K562 (cell line): ENCODE data around the gene C1orf167. TPM values are rescaled to one million over a fixed set of nuclear protein-coding genes. Genes with fewer than 3 reads are reported as not detected.

Source experiments
- CXXC5 ChIP-seq: fragments of 250-450 bp; sonication (Bioruptor Pico); IDR thresholded peaks from 2 replicates; pipeline ENCODE4 v1.8.0; 2022; ENCODE audit warnings: inconsistent platforms, mild to moderate bottlenecking, moderate library complexity
- ELF2 ChIP-seq: fragments of 250-450 bp; sonication (Bioruptor Pico); IDR thresholded peaks from 2 replicates; pipeline ENCODE4 v1.5.0; 2021; ENCODE audit warnings: mild to moderate bottlenecking
- EP400 ChIP-seq: fragments of 450-650 bp; IDR thresholded peaks from 2 replicates; pipeline ENCODE4 v1.6.1; 2017; ENCODE audit warnings: antibody characterized with exemption, mild to moderate bottlenecking, moderate library complexity
- FOXP1 ChIP-seq: sonication (generic); formaldehyde crosslinking; IDR thresholded peaks from 2 replicates; pipeline ENCODE4 v1.8.0; 2022; ENCODE audit warnings: mild to moderate bottlenecking, missing genetic modification reagents
- KAT8 ChIP-seq: fragments of 450-650 bp; IDR thresholded peaks from 2 replicates; pipeline ENCODE4 v1.6.1; 2016; ENCODE audit warnings: low read depth, mild to moderate bottlenecking
- PRMT5 ChIP-seq: sonication (generic); formaldehyde crosslinking; IDR thresholded peaks from 2 replicates; pipeline ENCODE4 v1.5.0; 2020; ENCODE audit warnings: missing genetic modification reagents
- RFX5 ChIP-seq: IDR thresholded peaks from 2 replicates; pipeline ENCODE4 v1.6.1; 2011; ENCODE audit warnings: low read depth, mild to moderate bottlenecking, improper control_type of control experiment, low read length
- TAF1 ChIP-seq: IDR thresholded peaks from 2 replicates; pipeline ENCODE4 v1.6.1; 2011; ENCODE audit warnings: mild to moderate bottlenecking, low read length, moderate library complexity; ENCODE audit not compliant: insufficient read depth, control insufficient read depth, severe bottlenecking; ENCODE audit errors: extremely low read depth
- ZBTB17 ChIP-seq: fragments of 450-650 bp; formaldehyde crosslinking; IDR thresholded peaks from 2 replicates; pipeline ENCODE4 v1.4.0; 2020; ENCODE audit warnings: mild to moderate bottlenecking
- ZSCAN29 ChIP-seq: fragments of 450-650 bp; IDR thresholded peaks from 2 replicates; pipeline ENCODE4 v1.6.1; 2017
- polyA plus RNA-seq, 8 experiments: library from polyadenylated mRNA; depleted of rRNA in 4 of 8; stranded (reverse) in 5 of 8; unstranded in 3 of 8; fragments of >200 nt; fragmentation: Nextera tagmentation in 2 of 8; fragmentation: Illumina TruSeq in 1 of 8; extraction: Ambion mirVana in 2 of 8; extraction: Trizol in 1 of 8; gene quantifications; 2 replicates each; pipeline versions ENCODE4 v1.2.1 to v1.2.3, GENCODE V29; 2011 to 2014; ENCODE audit warnings: inconsistent platforms in 1 of 8, missing spikeins in 1 of 8
- total RNA-seq, 7 experiments: library from RNA; depleted of rRNA in 6 of 7; stranded (reverse); fragments of >200 nt in 6 of 7; fragmentation: Illumina TruSeq in 2 of 7; extraction: Trizol in 2 of 7; gene quantifications; 2 replicates each; pipeline versions ENCODE4 v1.2.1 to v1.2.3, GENCODE V29; 2011 to 2021; ENCODE audit warnings: low replicate concordance in 1 of 7
- TF ChIP-seq, protein P1 (sequence below): fragments of 450-650 bp; IDR thresholded peaks from 2 replicates; pipeline ENCODE4 v1.6.1; 2016; ENCODE audit warnings: antibody characterized with exemption
- TF ChIP-seq, protein P2 (sequence below): fragments of 450-650 bp; IDR thresholded peaks from 2 replicates; pipeline ENCODE4 v1.6.1; 2016; ENCODE audit warnings: mild to moderate bottlenecking, moderate library complexity
- TF ChIP-seq, protein P3 (sequence below): fragments of 200-800 bp; sonication (Bioruptor generic); IDR thresholded peaks from 2 replicates; pipeline ENCODE4 v1.6.1; 2017; ENCODE audit warnings: missing genetic modification characterization, missing compliant biosample characterization

Gene C1orf167
- total and polyA plus RNA-seq, 9 of the 15 experiments (the other 6 are each of a cell fraction or from before 2014, with no cell fraction given) = 0.22 to 0.86 (median 0.31) TPM; not detected in 2

DNA sequence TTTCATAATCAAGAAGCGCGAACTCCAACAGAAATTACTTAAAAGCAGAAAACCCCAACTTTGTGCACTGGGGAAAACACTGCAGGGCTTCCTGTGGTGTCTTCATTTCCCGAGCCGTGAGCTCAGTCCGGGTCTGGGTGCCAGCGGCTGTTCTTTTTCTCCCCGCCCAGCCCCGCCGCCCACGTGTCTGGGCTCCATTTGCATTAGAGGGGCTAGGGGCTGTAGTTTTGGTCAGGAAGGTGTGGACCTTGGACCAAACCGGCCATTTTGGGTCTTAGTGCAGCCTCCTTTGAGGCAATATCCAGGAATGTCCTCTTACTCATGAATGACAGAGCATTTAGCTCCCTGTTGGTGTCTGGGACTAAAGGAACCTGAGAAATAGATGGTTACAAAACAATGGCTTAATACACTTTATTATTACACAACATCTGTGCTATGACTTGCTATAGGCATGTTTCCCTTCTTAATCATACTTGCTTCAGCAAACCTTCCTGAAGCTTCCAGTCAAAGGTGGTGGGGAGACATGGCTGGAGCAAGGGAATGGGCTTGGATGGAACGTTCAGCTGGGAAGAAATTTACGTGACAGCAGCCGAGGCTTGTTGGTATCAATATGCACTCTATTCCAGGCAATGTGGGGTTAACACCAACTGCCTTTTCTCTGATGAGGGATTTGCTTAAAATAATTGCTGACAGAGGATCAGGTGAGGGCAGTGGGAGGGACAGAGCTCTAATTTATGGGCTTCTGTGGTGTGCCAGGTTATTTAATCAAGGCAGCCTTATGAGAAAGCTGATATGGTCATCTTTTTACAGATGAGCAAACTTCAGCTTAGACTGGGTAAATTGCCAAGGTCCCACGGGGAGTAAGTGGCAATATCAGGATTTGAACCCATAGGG lies 25.0 kb upstream of the C1orf167 start (continued):
- TF ChIP-seq ZBTB17 = no peak
- TF ChIP-seq ELF2 (CRISPR knock-in tag) = peak; percentile 50; the same call in 1 of the 2 replicates
- TF ChIP-seq, protein P1, sequence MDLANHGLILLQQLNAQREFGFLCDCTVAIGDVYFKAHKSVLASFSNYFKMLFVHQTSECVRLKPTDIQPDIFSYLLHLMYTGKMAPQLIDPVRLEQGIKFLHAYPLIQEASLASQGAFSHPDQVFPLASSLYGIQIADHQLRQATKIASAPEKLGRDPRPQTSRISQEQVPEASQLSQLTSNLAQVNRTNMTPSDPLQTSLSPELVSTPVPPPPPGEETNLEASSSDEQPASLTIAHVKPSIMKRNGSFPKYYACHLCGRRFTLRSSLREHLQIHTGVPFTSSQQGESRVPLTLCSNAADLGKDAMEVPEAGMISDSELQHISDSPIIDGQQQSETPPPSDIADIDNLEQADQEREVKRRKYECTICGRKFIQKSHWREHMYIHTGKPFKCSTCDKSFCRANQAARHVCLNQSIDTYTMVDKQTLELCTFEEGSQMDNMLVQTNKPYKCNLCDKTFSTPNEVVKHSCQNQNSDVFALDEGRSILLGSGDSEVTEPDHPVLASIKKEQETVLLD = 0 out of 2 replicates have a peak, but pooled peaks have one; percentile 12
- TF ChIP-seq, protein P2, sequence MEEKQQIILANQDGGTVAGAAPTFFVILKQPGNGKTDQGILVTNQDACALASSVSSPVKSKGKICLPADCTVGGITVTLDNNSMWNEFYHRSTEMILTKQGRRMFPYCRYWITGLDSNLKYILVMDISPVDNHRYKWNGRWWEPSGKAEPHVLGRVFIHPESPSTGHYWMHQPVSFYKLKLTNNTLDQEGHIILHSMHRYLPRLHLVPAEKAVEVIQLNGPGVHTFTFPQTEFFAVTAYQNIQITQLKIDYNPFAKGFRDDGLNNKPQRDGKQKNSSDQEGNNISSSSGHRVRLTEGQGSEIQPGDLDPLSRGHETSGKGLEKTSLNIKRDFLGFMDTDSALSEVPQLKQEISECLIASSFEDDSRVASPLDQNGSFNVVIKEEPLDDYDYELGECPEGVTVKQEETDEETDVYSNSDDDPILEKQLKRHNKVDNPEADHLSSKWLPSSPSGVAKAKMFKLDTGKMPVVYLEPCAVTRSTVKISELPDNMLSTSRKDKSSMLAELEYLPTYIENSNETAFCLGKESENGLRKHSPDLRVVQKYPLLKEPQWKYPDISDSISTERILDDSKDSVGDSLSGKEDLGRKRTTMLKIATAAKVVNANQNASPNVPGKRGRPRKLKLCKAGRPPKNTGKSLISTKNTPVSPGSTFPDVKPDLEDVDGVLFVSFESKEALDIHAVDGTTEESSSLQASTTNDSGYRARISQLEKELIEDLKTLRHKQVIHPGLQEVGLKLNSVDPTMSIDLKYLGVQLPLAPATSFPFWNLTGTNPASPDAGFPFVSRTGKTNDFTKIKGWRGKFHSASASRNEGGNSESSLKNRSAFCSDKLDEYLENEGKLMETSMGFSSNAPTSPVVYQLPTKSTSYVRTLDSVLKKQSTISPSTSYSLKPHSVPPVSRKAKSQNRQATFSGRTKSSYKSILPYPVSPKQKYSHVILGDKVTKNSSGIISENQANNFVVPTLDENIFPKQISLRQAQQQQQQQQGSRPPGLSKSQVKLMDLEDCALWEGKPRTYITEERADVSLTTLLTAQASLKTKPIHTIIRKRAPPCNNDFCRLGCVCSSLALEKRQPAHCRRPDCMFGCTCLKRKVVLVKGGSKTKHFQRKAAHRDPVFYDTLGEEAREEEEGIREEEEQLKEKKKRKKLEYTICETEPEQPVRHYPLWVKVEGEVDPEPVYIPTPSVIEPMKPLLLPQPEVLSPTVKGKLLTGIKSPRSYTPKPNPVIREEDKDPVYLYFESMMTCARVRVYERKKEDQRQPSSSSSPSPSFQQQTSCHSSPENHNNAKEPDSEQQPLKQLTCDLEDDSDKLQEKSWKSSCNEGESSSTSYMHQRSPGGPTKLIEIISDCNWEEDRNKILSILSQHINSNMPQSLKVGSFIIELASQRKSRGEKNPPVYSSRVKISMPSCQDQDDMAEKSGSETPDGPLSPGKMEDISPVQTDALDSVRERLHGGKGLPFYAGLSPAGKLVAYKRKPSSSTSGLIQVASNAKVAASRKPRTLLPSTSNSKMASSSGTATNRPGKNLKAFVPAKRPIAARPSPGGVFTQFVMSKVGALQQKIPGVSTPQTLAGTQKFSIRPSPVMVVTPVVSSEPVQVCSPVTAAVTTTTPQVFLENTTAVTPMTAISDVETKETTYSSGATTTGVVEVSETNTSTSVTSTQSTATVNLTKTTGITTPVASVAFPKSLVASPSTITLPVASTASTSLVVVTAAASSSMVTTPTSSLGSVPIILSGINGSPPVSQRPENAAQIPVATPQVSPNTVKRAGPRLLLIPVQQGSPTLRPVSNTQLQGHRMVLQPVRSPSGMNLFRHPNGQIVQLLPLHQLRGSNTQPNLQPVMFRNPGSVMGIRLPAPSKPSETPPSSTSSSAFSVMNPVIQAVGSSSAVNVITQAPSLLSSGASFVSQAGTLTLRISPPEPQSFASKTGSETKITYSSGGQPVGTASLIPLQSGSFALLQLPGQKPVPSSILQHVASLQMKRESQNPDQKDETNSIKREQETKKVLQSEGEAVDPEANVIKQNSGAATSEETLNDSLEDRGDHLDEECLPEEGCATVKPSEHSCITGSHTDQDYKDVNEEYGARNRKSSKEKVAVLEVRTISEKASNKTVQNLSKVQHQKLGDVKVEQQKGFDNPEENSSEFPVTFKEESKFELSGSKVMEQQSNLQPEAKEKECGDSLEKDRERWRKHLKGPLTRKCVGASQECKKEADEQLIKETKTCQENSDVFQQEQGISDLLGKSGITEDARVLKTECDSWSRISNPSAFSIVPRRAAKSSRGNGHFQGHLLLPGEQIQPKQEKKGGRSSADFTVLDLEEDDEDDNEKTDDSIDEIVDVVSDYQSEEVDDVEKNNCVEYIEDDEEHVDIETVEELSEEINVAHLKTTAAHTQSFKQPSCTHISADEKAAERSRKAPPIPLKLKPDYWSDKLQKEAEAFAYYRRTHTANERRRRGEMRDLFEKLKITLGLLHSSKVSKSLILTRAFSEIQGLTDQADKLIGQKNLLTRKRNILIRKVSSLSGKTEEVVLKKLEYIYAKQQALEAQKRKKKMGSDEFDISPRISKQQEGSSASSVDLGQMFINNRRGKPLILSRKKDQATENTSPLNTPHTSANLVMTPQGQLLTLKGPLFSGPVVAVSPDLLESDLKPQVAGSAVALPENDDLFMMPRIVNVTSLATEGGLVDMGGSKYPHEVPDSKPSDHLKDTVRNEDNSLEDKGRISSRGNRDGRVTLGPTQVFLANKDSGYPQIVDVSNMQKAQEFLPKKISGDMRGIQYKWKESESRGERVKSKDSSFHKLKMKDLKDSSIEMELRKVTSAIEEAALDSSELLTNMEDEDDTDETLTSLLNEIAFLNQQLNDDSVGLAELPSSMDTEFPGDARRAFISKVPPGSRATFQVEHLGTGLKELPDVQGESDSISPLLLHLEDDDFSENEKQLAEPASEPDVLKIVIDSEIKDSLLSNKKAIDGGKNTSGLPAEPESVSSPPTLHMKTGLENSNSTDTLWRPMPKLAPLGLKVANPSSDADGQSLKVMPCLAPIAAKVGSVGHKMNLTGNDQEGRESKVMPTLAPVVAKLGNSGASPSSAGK = peak; percentile 40; the same call in 1 of the 2 replicates
- 0 out of 2 replicates have a peak, but pooled peaks have one; percentile 23 for TF ChIP-seq RFX5
- 0 out of 2 replicates have a peak, but pooled peaks have one; percentile 26 for TF ChIP-seq FOXP1
- TF ChIP-seq KAT8 = no peak
- TF ChIP-seq PRMT5 (CRISPR knock-in tag) = no peak
- no peak for TF ChIP-seq CXXC5 (CRISPR knock-in tag)
- TF ChIP-seq ZSCAN29 = no peak
- TF ChIP-seq, protein P3, sequence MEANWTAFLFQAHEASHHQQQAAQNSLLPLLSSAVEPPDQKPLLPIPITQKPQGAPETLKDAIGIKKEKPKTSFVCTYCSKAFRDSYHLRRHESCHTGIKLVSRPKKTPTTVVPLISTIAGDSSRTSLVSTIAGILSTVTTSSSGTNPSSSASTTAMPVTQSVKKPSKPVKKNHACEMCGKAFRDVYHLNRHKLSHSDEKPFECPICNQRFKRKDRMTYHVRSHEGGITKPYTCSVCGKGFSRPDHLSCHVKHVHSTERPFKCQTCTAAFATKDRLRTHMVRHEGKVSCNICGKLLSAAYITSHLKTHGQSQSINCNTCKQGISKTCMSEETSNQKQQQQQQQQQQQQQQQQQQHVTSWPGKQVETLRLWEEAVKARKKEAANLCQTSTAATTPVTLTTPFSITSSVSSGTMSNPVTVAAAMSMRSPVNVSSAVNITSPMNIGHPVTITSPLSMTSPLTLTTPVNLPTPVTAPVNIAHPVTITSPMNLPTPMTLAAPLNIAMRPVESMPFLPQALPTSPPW (CRISPR knock-in tag) = 0 out of 2 replicates have a peak, but pooled peaks have one; percentile 9
- peak; percentile 62 for TF ChIP-seq EP400
- peak; percentile 5 for TF ChIP-seq TAF1
